Epithelial cell of proximal tubule (primary cell): Measurements from ENCODE around the gene CGB2. TPM values are rescaled to one million over a fixed set of nuclear protein-coding genes. Genes with fewer than 3 reads are reported as not detected.

Source experiments
- DNase-seq: peaks from one replicate; pipeline ENCODE4 v3.0.0-alpha.2; 2011; ENCODE audit warnings: low read depth
- H3K4me3 ChIP-seq: 2 replicates; pipeline ENCODE4 v1.5.1; 2011; ENCODE audit warnings: low read depth, mild to moderate bottlenecking, low read length
- total RNA-seq: library from RNA; depleted of rRNA; stranded (reverse); fragments of >200 nt; gene quantifications from 2 replicates; pipeline ENCODE4 v1.2.3, GENCODE V29; 2015
- TF ChIP-seq, protein P1 (sequence below): conservative IDR thresholded peaks from 2 replicates; pipeline ENCODE4 v1.5.1; 2012; ENCODE audit warnings: low read depth, mild to moderate bottlenecking, low read length

Gene CGB2
- total RNA-seq, 1 donor from 2014 or later, result not detected

DNA sequence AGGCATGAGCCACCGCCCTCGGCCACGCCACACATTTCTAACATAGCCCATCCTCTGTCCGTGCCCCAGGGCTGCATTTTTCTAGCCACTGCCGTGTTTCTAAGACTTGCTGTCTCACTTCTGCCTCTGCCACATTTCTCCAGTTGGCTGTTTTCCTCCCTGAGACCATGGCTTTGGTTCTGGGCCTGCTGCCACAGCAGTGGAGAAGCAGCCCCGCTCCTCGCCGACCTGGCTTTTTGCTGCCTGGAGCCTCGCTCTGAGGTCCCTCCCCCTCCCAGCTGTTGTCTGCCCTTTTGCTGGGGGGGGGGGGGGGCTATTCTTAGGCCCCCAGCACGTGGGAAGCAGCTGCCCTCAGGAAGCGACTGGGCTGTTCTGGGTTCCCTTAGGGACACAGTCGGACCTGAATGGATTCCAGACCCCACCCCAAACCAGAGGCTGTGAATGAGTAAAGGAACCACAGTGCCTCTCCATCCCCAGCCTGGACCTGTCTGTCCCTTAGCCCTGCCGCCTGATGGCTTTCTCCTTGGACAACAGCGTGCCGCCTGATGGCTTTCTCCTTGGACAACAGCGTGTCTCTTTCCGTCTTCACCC, 41.9 kb upstream of the CGB2 start:
- no peak for DNase-seq
- no peak overlapping the region for H3K4me3 ChIP-seq
- TF ChIP-seq, protein P1, sequence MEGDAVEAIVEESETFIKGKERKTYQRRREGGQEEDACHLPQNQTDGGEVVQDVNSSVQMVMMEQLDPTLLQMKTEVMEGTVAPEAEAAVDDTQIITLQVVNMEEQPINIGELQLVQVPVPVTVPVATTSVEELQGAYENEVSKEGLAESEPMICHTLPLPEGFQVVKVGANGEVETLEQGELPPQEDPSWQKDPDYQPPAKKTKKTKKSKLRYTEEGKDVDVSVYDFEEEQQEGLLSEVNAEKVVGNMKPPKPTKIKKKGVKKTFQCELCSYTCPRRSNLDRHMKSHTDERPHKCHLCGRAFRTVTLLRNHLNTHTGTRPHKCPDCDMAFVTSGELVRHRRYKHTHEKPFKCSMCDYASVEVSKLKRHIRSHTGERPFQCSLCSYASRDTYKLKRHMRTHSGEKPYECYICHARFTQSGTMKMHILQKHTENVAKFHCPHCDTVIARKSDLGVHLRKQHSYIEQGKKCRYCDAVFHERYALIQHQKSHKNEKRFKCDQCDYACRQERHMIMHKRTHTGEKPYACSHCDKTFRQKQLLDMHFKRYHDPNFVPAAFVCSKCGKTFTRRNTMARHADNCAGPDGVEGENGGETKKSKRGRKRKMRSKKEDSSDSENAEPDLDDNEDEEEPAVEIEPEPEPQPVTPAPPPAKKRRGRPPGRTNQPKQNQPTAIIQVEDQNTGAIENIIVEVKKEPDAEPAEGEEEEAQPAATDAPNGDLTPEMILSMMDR, result no peak

DNA sequence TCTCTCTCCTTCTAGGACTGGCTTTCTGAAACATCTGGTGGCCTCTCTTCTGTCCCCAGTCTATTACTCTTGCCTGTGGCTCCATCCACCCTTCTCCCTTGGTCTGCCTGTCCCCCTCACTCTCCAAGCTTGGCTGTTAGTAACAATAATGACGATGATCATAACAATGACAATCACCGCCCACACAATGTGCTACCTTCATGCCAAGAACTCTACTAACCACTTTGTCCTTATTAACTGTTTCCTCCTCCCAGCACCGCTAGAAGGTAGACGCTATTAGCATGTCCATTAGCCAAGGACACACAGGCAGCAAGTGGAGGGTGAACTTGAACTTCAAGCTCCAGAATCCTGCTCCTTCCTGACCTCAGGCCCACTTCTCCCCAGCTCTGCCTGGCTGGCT, 41.3 kb upstream of the CGB2 start:
- H3K4me3 ChIP-seq, result peak overlapping the region; percentile 6
- DNase-seq, result no peak
- TF ChIP-seq, protein P1, result no peak

DNA sequence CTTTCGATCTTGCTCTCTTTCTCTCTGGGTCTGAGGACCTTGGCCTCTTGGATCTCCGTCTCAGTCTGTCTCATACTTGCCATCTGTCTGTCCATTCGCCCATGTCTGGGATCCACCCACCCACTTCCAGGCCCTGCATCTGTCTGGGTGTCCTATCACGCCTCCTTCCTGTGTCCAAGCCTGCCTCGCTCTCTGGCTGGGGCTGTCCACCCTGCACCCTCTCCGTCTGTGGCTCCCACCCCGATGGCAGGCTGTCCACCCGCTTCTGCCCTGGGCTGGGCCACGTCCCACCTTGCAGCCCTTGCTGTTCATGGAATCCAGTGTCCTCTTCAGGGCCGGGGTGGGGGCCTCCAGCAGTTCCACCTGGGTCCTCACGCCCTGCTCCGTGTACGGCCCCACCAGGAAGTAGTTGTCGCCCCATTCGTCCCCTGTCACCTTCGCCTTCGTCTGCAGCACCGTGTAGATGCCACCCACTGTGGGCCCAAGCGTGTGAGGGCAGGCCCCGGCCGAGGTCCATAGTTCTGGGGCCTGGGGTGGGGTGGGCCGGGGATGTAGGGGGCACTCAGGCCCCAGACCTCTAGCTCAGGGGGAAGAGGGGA, 40.6 kb upstream of the CGB2 start:
- H3K4me3 ChIP-seq, result peak overlapping the region; percentile 82

DNA sequence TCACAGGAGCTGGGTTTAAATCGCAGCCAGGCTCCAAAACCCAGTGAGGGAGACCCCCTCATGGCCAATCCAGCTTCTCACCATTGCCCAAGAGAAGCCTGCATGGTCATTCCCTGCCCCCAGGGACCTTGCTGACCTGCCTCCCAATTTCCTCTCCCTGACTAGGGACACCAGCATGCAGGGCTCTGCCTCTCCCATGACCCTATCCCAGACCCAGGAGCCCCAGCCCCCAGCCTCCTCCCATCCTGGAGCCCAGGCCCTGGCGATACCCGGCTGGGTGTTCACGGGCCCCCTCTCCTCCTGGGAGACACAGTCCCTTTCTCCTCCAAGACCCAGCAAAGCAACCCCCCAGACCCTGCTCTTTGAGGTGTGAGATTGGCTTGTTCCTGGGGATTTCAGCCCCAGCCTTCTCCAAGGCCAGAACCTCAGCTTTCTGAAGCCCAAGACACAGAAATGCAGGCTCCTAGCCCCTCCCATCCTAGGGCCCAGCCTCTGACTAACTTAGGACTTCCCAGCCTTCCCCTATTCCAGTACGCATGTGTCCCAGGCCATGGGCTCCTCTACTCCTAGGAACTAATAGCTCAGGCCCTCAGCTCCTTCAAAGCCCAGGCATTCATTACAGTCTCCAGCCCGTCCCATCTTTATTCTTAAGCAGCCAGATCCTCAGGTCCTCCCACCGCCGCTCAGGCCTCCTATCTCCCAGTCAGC, 39.7 kb upstream of the CGB2 start:
- TF ChIP-seq, protein P1, result no peak
- DNase-seq, result peak; percentile 26
- peak overlapping the region; percentile 82 for H3K4me3 ChIP-seq

More for the DNA sequence above, 40.6 kb upstream of the CGB2 start:
- TF ChIP-seq, protein P1, result no peak
- no peak for DNase-seq

DNA sequence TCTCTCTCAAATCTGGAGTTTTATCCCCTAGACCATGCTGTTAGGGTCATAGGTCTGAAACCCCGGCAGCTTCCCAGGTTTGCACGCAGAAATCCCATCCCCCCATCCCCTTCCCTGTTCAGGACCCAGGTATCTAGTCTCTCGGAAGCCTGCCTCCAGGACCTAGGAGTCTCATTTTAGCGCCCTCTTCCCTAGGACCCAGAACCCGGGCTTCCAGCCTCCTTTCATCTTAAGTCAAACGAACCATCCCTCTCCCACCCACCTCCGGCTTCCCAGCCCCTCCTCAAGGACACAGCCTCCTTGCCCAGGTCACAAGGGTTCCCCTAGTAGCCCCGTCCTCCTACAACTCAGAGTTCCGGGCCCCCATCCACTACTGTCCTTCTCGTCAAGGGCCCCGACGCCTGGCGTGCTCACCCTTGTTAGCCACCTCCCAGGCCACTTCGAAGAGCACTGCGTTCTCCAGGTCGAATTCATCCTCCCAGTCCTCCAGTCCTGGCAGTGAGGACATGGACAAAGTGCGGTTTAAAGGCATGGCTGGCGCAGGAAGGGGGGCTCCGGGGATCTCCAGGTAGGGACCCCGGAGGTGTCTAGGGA, 39.0 kb upstream of the CGB2 start:
- TF ChIP-seq, protein P1, result peak; percentile 7
- H3K4me3 ChIP-seq, result peak overlapping the region; percentile 82
- no peak for DNase-seq

DNA sequence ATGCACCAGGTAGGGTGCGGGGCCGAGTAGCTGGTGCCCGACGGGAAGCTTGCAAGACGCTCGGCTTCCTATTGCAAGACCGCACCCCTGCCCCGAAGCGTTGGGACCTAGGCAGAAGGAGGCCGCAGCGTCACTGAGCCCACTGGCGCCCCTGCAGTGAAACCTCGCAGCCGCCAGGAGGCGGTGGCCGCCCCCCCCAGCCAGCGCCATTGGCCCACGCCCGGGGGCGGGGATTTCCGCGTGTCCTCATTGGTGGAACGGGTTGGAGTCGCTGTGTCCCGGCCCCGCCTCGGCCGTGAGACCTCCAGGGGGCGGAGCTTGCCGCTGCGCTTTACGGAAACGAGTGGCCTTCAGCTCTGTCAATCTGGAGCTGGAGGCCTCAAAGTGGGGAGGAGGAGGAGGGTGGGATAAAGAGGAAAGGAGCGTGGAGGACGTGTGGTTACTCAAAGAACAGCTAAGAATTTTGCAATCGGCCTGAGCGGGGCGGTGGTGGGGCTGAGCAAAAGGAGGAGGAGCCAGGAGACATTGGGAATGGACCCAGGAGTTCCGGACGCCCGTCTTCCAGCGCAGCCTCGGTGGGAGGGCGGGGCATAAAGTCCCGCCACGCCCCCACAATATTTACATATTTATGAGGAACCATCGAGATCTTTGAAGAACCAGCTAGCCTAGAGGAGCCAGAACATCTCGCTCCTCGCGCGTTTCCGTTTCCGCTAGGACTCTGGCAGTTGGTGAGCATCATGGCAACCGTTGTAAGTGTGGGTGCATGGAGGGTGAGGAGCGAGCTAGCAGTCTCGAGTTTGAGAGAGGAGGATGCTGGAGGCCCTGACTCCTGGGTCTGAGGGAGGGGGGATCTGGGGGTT, 38.3 kb upstream of the CGB2 start, which contains the start of the genes GYS1 and RUVBL2:
TSS of gene GYS1 (minus strand) at position 135 of the 860 bp plus-strand sequence. CDS start 197 bp downstream, outside the sequence.
TSS of gene RUVBL2 (plus strand) at position 713 of the 860 bp plus-strand sequence. CDS start at position 738, 25 bp downstream.
- TF ChIP-seq, protein P1, result peak; percentile 65
- H3K4me3 ChIP-seq, result peak within 1 kb of the TSS; percentile 82
- DNase-seq, result peak; percentile 95
